A673 (cell line): Measurements from ENCODE around the gene CACNA2D3. TPM values are rescaled to one million over a fixed set of nuclear protein-coding genes. Genes with fewer than 3 reads are reported as not detected.

ENCODE experiments used
- BruUV-seq: library from RNA; stranded (reverse); fragments of 400-500 nt; replicated peaks from 2 replicates; lab custom pipeline; 2021; lab: Mats Ljungman, UMichigan
- CTCF ChIA-PET: fragments of 300-600 bp; sonication (Branson Sonifier 250); formaldehyde crosslinking; loops from one replicate; lab custom pipeline; 2022; ENCODE audit warnings: antibody characterized with exemption; lab: Charles Lee
- POLR2A ChIA-PET: fragments of 300-600 bp; sonication (Branson Sonifier 250); formaldehyde crosslinking; loops from one replicate; lab custom pipeline; 2022; ENCODE audit warnings: antibody characterized with exemption; ENCODE audit not compliant: low non-redundant PET; lab: Charles Lee
- DNase-seq: peaks from one replicate; pipeline ENCODE4 v3.0.0-alpha.2; 2015; ENCODE audit warnings: low spot score
- H3K27ac ChIP-seq: fragments of 200-600 bp; sonication (generic); 2 replicates; pipeline ENCODE4 v1.5.1; 2016; ENCODE audit warnings: mixed run types, low read depth, mild to moderate bottlenecking, mixed read lengths, antibody characterized with exemption, low read length; ENCODE audit not compliant: poor library complexity, severe bottlenecking
- H3K27me3 ChIP-seq: fragments of 200-600 bp; sonication (generic); replicated peaks from 2 replicates; pipeline ENCODE4 v1.6.1; 2017; ENCODE audit warnings: mixed run types, low read depth, mild to moderate bottlenecking, mixed read lengths, antibody characterized with exemption, low read length; ENCODE audit not compliant: insufficient read depth, poor library complexity
- H3K36me3 ChIP-seq: fragments of 200-600 bp; sonication (generic); 2 replicates; pipeline ENCODE4 v1.6.1; 2016; ENCODE audit warnings: mixed run types, mild to moderate bottlenecking, mixed read lengths, antibody characterized with exemption, low read length; ENCODE audit not compliant: insufficient read depth, poor library complexity, severe bottlenecking
- H3K4me1 ChIP-seq: fragments of 200-600 bp; sonication (generic); 2 replicates; pipeline ENCODE4 v1.6.1; 2017; ENCODE audit warnings: mixed run types, mild to moderate bottlenecking, mixed read lengths, antibody characterized with exemption, low read length; ENCODE audit not compliant: insufficient read depth, poor library complexity, severe bottlenecking
- H3K4me3 ChIP-seq: fragments of 200-600 bp; sonication (generic); 2 replicates; pipeline ENCODE4 v1.5.1; 2016; ENCODE audit warnings: low read depth, mixed run types, mild to moderate bottlenecking, mixed read lengths, low read length; ENCODE audit not compliant: poor library complexity, severe bottlenecking
- H3K9me3 ChIP-seq: fragments of 200-600 bp; sonication (generic); 2 replicates; pipeline ENCODE4 v1.6.1; 2016; ENCODE audit warnings: mixed run types, low read depth, mild to moderate bottlenecking, mixed read lengths, antibody characterized with exemption, low read length; ENCODE audit not compliant: poor library complexity, severe bottlenecking
- CTCF ChIP-seq: fragments of 300-800, 200-600 bp; sonication (generic); conservative IDR thresholded peaks from 2 replicates; pipeline ENCODE4 v1.5.1; 2017; ENCODE audit warnings: low read depth, mild to moderate bottlenecking, antibody characterized with exemption, low read length, moderate library complexity, mixed read lengths
- EZH2 ChIP-seq: fragments of 200-600 bp; sonication (generic); IDR thresholded peaks from 2 replicates; pipeline ENCODE4 v1.6.1; 2017; ENCODE audit warnings: borderline replicate concordance, low read depth, mild to moderate bottlenecking, mixed read lengths, antibody characterized with exemption, low read length; ENCODE audit not compliant: poor library complexity, severe bottlenecking
- intact Hi-C: fragments of 100-400 bp; cut with micrococcal nuclease; formaldehyde crosslinking; loops from one replicate; pipeline ENCODE4 v1.10.0; 2022; ENCODE audit not compliant: unreplicated experiment
- total RNA-seq: library from RNA; stranded (reverse); gene quantifications from 2 replicates; pipeline ENCODE4 v1.2.3, GENCODE V29; 2021

The CACNA2D3 gene
- total RNA-seq, 1 experiment from 2014 or later, result not detected

- ChIA-PET POLR2A (no interaction called here), CTCF (no interaction called here)
- BruUV-seq, result no TSS peak
- H3K9me3 ChIP-seq, result no peaks in the 10 kb centered on the region
- no peak overlapping the region for H3K27ac ChIP-seq
- no peaks in the 10 kb centered on the region for H3K27me3 ChIP-seq
- intact Hi-C loops, result loop anchor here (10.0 kb wide), 1 partner anchor 774 kb away; no protein-coding TSS in a partner anchor
- H3K4me1 ChIP-seq, result no peaks in the 10 kb centered on the region
- no peak for DNase-seq
- TF ChIP-seq CTCF, result no peak
- no peak for TF ChIP-seq EZH2
- H3K4me3 ChIP-seq, result no peak overlapping the region
- H3K36me3 ChIP-seq, result no peaks in the 10 kb centered on the region
Observed at GRCh38 chr3:54950391-54951003, 828.1 kb downstream of the CACNA2D3 start.

- Histone ChIP-seq H3K36me3 (no peaks in the 10 kb centered on the region), H3K27me3 (no peaks in the 10 kb centered on the region), H3K27ac (no peak overlapping the region), H3K4me1 (no peaks in the 10 kb centered on the region), H3K9me3 (no peaks in the 10 kb centered on the region), H3K4me3 (no peak overlapping the region)
- ChIA-PET POLR2A (no interaction called here), CTCF (no interaction called here)
- intact Hi-C loops, result loop anchor here (10.0 kb wide), 1 partner anchor 773 kb away; no protein-coding TSS in a partner anchor
- TF ChIP-seq EZH2 (no peak), CTCF (peak; percentile 31; the same call in 1 of the 2 replicates)
- peak; percentile 26 for DNase-seq
- no TSS peak for BruUV-seq
Observed at GRCh38 chr3:54951405-54951804, 829.1 kb downstream of the CACNA2D3 start.

GRCh38 chr3:54954022-54954421 is 831.7 kb downstream of the CACNA2D3 start:
- Histone ChIP-seq H3K9me3 (no peaks in the 10 kb centered on the region), H3K4me1 (no peaks in the 10 kb centered on the region), H3K36me3 (no peaks in the 10 kb centered on the region), H3K27me3 (no peaks in the 10 kb centered on the region), H3K4me3 (no peak overlapping the region), H3K27ac (no peak overlapping the region)
- no TSS peak for BruUV-seq
- ChIA-PET CTCF (no interaction called here), POLR2A (no interaction called here)
- TF ChIP-seq EZH2 (no peak), CTCF (no peak)
- no peak for DNase-seq
- intact Hi-C loops, result loop anchor here (10.0 kb wide), 1 partner anchor 771 kb away; no protein-coding TSS in a partner anchor
